Keratinocyte (primary cell): ENCODE results near the gene KIAA1958. TPM values are rescaled to one million over a fixed set of nuclear protein-coding genes. Genes with fewer than 3 reads are reported as not detected.

Source experiments
- DNase-seq: peaks from one replicate; pipeline ENCODE4 v3.0.0-alpha.2; 2011; ENCODE audit warnings: low read depth, missing footprints, low spot score
- FAIRE-seq: peaks from 2 replicates; lab custom pipeline; 2011; peaks lifted over from hg19 to GRCh38; lab: Jason Lieb, UNC
- H2AFZ ChIP-seq: 2 replicates; pipeline ENCODE4 v1.6.0; 2012; ENCODE audit warnings: low read length, control low read depth, inconsistent platforms; ENCODE audit not compliant: control insufficient read depth
- H3K27ac ChIP-seq: 2 replicates; pipeline ENCODE4 v1.5.1; 2011; ENCODE audit warnings: low read length; ENCODE audit not compliant: control insufficient read depth, insufficient read depth
- H3K27me3 ChIP-seq: 3 replicates; pipeline ENCODE4 v1.6.0; 2011; ENCODE audit warnings: low read length; ENCODE audit not compliant: control insufficient read depth, insufficient read depth; ENCODE audit errors: extremely low read depth
- H3K36me3 ChIP-seq, 2 experiments: 2 replicates in 1 of 2; 3 replicates in 1 of 2; pipeline ENCODE4 v1.5.1; 2011; ENCODE audit warnings: low read length in 2 of 2, mild to moderate bottlenecking in 1 of 2; ENCODE audit not compliant: control insufficient read depth in 2 of 2, insufficient read depth in 2 of 2; ENCODE audit errors: extremely low read depth in 1 of 2
- H3K4me1 ChIP-seq: 3 replicates; pipeline ENCODE4 v1.5.1; 2011; ENCODE audit warnings: low read length; ENCODE audit not compliant: control insufficient read depth, insufficient read depth; ENCODE audit errors: extremely low read depth
- H3K4me2 ChIP-seq: 3 replicates; pipeline ENCODE4 v1.6.0; 2011; ENCODE audit warnings: low read depth, low read length; ENCODE audit not compliant: control insufficient read depth, insufficient read depth; ENCODE audit errors: extremely low read depth
- H3K4me3 ChIP-seq, 3 experiments: fragments of 200-600 bp in 1 of 3; sonication (generic) in 1 of 3; 2 replicates in 2 of 3; 3 replicates in 1 of 3; pipeline ENCODE4 v1.5.1; 2011 to 2016; ENCODE audit warnings: low read length in 3 of 3, mild to moderate bottlenecking in 3 of 3, control low read depth in 2 of 3, inconsistent platforms in 1 of 3, low read depth in 1 of 3, mixed read lengths in 1 of 3, mixed run types in 1 of 3, moderate library complexity in 1 of 3; ENCODE audit not compliant: control insufficient read depth in 2 of 3, insufficient read depth in 2 of 3; ENCODE audit errors: extremely low read depth in 1 of 3
- H3K79me2 ChIP-seq: 2 replicates; pipeline ENCODE4 v1.6.0; 2012; ENCODE audit warnings: low read length; ENCODE audit not compliant: control insufficient read depth, insufficient read depth
- H3K9ac ChIP-seq: 3 replicates; pipeline ENCODE4 v1.6.0; 2011; ENCODE audit warnings: low read length; ENCODE audit not compliant: control insufficient read depth, insufficient read depth; ENCODE audit errors: extremely low read depth
- H3K9me1 ChIP-seq: 3 replicates; pipeline ENCODE4 v1.6.0; 2011; ENCODE audit warnings: low read length; ENCODE audit not compliant: control insufficient read depth, insufficient read depth; ENCODE audit errors: extremely low read depth
- H3K9me3 ChIP-seq: 2 replicates; pipeline ENCODE4 v1.5.1; 2012; ENCODE audit warnings: low read depth, low read length; ENCODE audit not compliant: control insufficient read depth
- H4K20me1 ChIP-seq: 3 replicates; pipeline ENCODE4 v1.6.0; 2011; ENCODE audit warnings: low read length; ENCODE audit not compliant: control insufficient read depth, insufficient read depth; ENCODE audit errors: extremely low read depth
- EZH2 ChIP-seq: IDR thresholded peaks from one replicate; pipeline ENCODE4 v1.6.1; 2012; ENCODE audit warnings: inconsistent platforms, mild to moderate bottlenecking, low read length, moderate library complexity
- dilution Hi-C: fragments of 300-500 bp; cut with MboI; formaldehyde crosslinking; loops from one replicate; pipeline ENCODE4 v1.7.0; 2020; ENCODE audit warnings: low sequenced_read_pairs; ENCODE audit not compliant: extremely low pct_ligation_motif_present
- polyA plus RNA-seq, 5 experiments: library from polyadenylated mRNA; depleted of rRNA in 3 of 5; stranded (reverse) in 3 of 5; stranded (forward) in 1 of 5; unstranded in 1 of 5; fragments of >200 nt; gene quantifications; 1 replicate in 1 of 5; 2 replicates in 3 of 5; 3 replicates in 1 of 5; pipeline versions ENCODE4 v1.2.1 to v1.2.3, GENCODE V29; 2011 to 2012; ENCODE audit warnings: missing spikeins in 2 of 5, low read depth in 1 of 5, low replicate concordance in 1 of 5
- TF ChIP-seq, protein P1 (sequence below), 3 experiments: IDR thresholded peaks in 1 of 3; conservative IDR thresholded peaks in 1 of 3; optimal IDR thresholded peaks in 1 of 3; 2 replicates in 2 of 3; 3 replicates in 1 of 3; pipeline versions ENCODE3 to v1.5.1; 2011; ENCODE audit warnings: low read length in 3 of 3, mild to moderate bottlenecking in 3 of 3, moderate library complexity in 2 of 3, control low read depth in 1 of 3, inconsistent platforms in 1 of 3; ENCODE audit not compliant: insufficient read depth in 2 of 3; ENCODE audit errors: extremely low read depth in 1 of 3

KIAA1958 gene
- polyA plus RNA-seq, 1 donor (not counting 4 experiments of a cell fraction or from before 2014, with no cell fraction given), result 0.84 TPM

GRCh38 chr9:112503170-112503569 is 16.5 kb downstream of the KIAA1958 start:
- H3K36me3 ChIP-seq, result no peaks in the 10 kb centered on the region
- H2AFZ ChIP-seq, result no peak overlapping the region
- H3K27ac ChIP-seq, result no peak overlapping the region
- TF ChIP-seq, protein P1, sequence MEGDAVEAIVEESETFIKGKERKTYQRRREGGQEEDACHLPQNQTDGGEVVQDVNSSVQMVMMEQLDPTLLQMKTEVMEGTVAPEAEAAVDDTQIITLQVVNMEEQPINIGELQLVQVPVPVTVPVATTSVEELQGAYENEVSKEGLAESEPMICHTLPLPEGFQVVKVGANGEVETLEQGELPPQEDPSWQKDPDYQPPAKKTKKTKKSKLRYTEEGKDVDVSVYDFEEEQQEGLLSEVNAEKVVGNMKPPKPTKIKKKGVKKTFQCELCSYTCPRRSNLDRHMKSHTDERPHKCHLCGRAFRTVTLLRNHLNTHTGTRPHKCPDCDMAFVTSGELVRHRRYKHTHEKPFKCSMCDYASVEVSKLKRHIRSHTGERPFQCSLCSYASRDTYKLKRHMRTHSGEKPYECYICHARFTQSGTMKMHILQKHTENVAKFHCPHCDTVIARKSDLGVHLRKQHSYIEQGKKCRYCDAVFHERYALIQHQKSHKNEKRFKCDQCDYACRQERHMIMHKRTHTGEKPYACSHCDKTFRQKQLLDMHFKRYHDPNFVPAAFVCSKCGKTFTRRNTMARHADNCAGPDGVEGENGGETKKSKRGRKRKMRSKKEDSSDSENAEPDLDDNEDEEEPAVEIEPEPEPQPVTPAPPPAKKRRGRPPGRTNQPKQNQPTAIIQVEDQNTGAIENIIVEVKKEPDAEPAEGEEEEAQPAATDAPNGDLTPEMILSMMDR (optimal IDR thresholded peaks at IDR 0.05 in 1 of 3, IDR thresholded peaks at IDR 0.05 in 1 of 3, conservative IDR thresholded peaks at IDR 0.05 in 1 of 3; ENCODE audit: extremely low read depth in 1 of 3, insufficient read depth in 2 of 3, low read length in 3 of 3), result no peak
- no peak for TF ChIP-seq EZH2
- dilution Hi-C loops, result no loop called here
- no peaks in the 10 kb centered on the region for H3K9me1 ChIP-seq
- H3K4me1 ChIP-seq, result no peaks in the 10 kb centered on the region
- FAIRE-seq, result no peak
- no peaks in the 10 kb centered on the region for H3K9me3 ChIP-seq
- no peak overlapping the region for H3K9ac ChIP-seq
- H3K79me2 ChIP-seq, result no peaks in the 10 kb centered on the region
- H4K20me1 ChIP-seq, result no peaks in the 10 kb centered on the region
- DNase-seq, result no peak
- no peak overlapping the region for H3K4me3 ChIP-seq
- H3K4me2 ChIP-seq, result no peak overlapping the region
- H3K27me3 ChIP-seq, result no peaks in the 10 kb centered on the region

GRCh38 chr9:112505086-112505485 is 18.5 kb downstream of the KIAA1958 start:
- Histone ChIP-seq H3K9me3 (no peaks in the 10 kb centered on the region), H3K79me2 (no peaks in the 10 kb centered on the region), H2AFZ (no peak overlapping the region), H3K27ac (no peak overlapping the region), H3K4me2 (no peak overlapping the region), H3K36me3 (no peaks in the 10 kb centered on the region), H3K27me3 (no peaks in the 10 kb centered on the region), H3K9ac (no peak overlapping the region), H3K4me3 (no peak overlapping the region), H3K9me1 (no peaks in the 10 kb centered on the region), H3K4me1 (no peaks in the 10 kb centered on the region), H4K20me1 (no peaks in the 10 kb centered on the region)
- dilution Hi-C loops, result no loop called here
- DNase-seq, result no peak
- no peak for FAIRE-seq
- TF ChIP-seq, protein P1 (optimal IDR thresholded peaks at IDR 0.05 in 1 of 3, IDR thresholded peaks at IDR 0.05 in 1 of 3, conservative IDR thresholded peaks at IDR 0.05 in 1 of 3; ENCODE audit: extremely low read depth in 1 of 3, insufficient read depth in 2 of 3, low read length in 3 of 3), result no peak
- TF ChIP-seq EZH2, result no peak
